Measurements from ENCODE around the gene MAPK12. TPM values are rescaled to one million over a fixed set of nuclear protein-coding genes. Genes with fewer than 3 reads are reported as not detected.

The MAPK12 gene
- total and polyA plus RNA-seq, 2 of the 8 experiments (the other 6 are each of a cell fraction or from before 2014, with no cell fraction given): 17.3 to 20.3 TPM

GRCh38 chr22:50296658-50297490 lies 35.4 kb upstream of the MAPK12 start:
- H2BK15ac ChIP-seq (ENCODE audit: low read length): no peak overlapping the region
- no peak overlapping the region for H3K14ac ChIP-seq (ENCODE audit: insufficient read length)
- no peak for TF ChIP-seq CBX5 (IDR thresholded peaks at IDR 0.05; ENCODE audit: low read depth, low read length)
- no peak for TF ChIP-seq CREB1 (IDR thresholded peaks at IDR 0.05)
- no peak for TF ChIP-seq KDM1A (IDR thresholded peaks at IDR 0.05; ENCODE audit: borderline replicate concordance, low read length)
- TF ChIP-seq GTF2F1 (IDR thresholded peaks at IDR 0.05; ENCODE audit: borderline replicate concordance, low read depth, low read length): no peak

More at GRCh38 chr22:50296658-50297490, 35.4 kb upstream of the MAPK12 start:
- H3K9ac ChIP-seq (replicated peaks in 1 of 4; ENCODE audit: extremely low read depth in 1 of 4, low read depth in 3 of 4, low read length in 3 of 4): no peak overlapping the region
- H3K23me2 ChIP-seq (ENCODE audit: low read depth, low read length): peaks cover 9% of the 10 kb centered on the region; the same call in 1 of the 2 replicates
- H2BK120ac ChIP-seq (replicated peaks; ENCODE audit: low read depth, low read length): no peak overlapping the region
- DNase-seq (ENCODE audit: low read depth in 1 of 2, low spot score in 2 of 2) (no peak), FAIRE-seq (no peak)
- H2AFZ ChIP-seq (ENCODE audit: low read length): no peak overlapping the region
- H3K79me1 ChIP-seq (ENCODE audit: low read depth, low read length): peaks cover 18% of the 10 kb centered on the region
- no peak overlapping the region for H4K8ac ChIP-seq (ENCODE audit: extremely low read depth, insufficient read depth, low read length)
- H3K36me3 ChIP-seq (ENCODE audit: control insufficient read depth in 2 of 4, insufficient read depth in 4 of 4, low read length in 3 of 4): no peaks in the 10 kb centered on the region
- H4K20me1 ChIP-seq (replicated peaks in 1 of 2; ENCODE audit: control insufficient read depth in 1 of 2, insufficient read depth in 2 of 2, low read length in 2 of 2): peaks cover 14 to 27% of the 10 kb centered on the region in 2 experiments
- ChIA-PET POLR2A (ENCODE audit: partially characterized antibody) (interaction anchor here (1.0 to 1.2 kb wide), 3 partner anchors 25 to 46 kb away, joined by 3 to 4 read pairs (median 3); no protein-coding TSS in a partner anchor), CTCF (ENCODE audit: partially characterized antibody) (interaction anchor here (1.2 to 2.6 kb wide), 4 partner anchors 9 to 49 kb away, joined by 4 to 11 read pairs (median 8); no protein-coding TSS in a partner anchor)
- no peak overlapping the region for H3K27ac ChIP-seq (ENCODE audit: low read depth, low read length)
- no peak overlapping the region for H2BK20ac ChIP-seq (ENCODE audit: low read length)
- H3K9me3 ChIP-seq (ENCODE audit: insufficient read depth in 2 of 2, low read depth in 1 of 2, low read length in 1 of 2): no peaks in the 10 kb centered on the region
- no peak overlapping the region for H4K91ac ChIP-seq (replicated peaks; ENCODE audit: insufficient read length, low read length)
- WGBS, 2 experiments (ENCODE audit: extremely low coverage in 1 of 2, insufficient coverage in 1 of 2, insufficient read length in 1 of 2, insufficient replicate concordance in 2 of 2, low coverage in 1 of 2, low lambda C conversion rate in 2 of 2, missing lambda C conversion rate in 1 of 2): 88% methylated on average over 27 of the region's 29 CpGs; no CpG with 5 or more reads in 1 of the 2 experiments
- H3K4me1 ChIP-seq (replicated peaks in 1 of 4; ENCODE audit: control insufficient read depth in 3 of 4, insufficient read depth in 4 of 4, low read length in 3 of 4): peaks cover 0 to 41% (median 28%) of the 10 kb centered on the region in 4 experiments; a peak in 6 of 7 replicates
- H3K23ac ChIP-seq (ENCODE audit: insufficient read length): no peak overlapping the region
- no peak overlapping the region for H2BK12ac ChIP-seq (ENCODE audit: low read depth, low read length)
- H3K79me2 ChIP-seq (ENCODE audit: control insufficient read depth in 1 of 2, insufficient read depth in 2 of 2, low read length in 2 of 2): peaks cover 0 to 43% of the 10 kb centered on the region in 2 experiments; a peak in 3 of 4 replicates
- no peak overlapping the region for H4K5ac ChIP-seq (ENCODE audit: insufficient read length, low read depth, low read length)
- no peak overlapping the region for H3K4me2 ChIP-seq (ENCODE audit: insufficient read depth in 1 of 2, low read depth in 2 of 2, low read length in 2 of 2)
- H3K4ac ChIP-seq (replicated peaks; ENCODE audit: insufficient read length, low read depth, low read length): no peak overlapping the region
- H3K18ac ChIP-seq (ENCODE audit: extremely low read depth, low read length): no peak overlapping the region
- H2BK5ac ChIP-seq (ENCODE audit: low read depth, low read length): peak overlapping the region; percentile 75; the same call in 1 of the 2 replicates
- peak overlapping the region; percentile 95 for H2AK5ac ChIP-seq (ENCODE audit: low read depth, low read length)
- H3K27me3 ChIP-seq (replicated peaks in 1 of 4; ENCODE audit: control insufficient read depth in 3 of 4, extremely low read depth in 1 of 4, insufficient read depth in 3 of 4, low read length in 3 of 4): no peaks in the 10 kb centered on the region; a peak in 2 of 7 replicates
- no peak overlapping the region for H3K4me3 ChIP-seq (ENCODE audit: extremely low read depth in 1 of 4, insufficient read depth in 2 of 4, low read depth in 3 of 4, low read length in 4 of 4)
- H3K56ac ChIP-seq (replicated peaks; ENCODE audit: insufficient read length, low read depth, low read length): no peak overlapping the region

Data from H1 (cell line).